NCI-H2107 treated with DMSO at 0.1 percent for 48 hours (cell line): ENCODE measurements around the gene ATF6B.
"Not testable (repeated sequence)": the region's sequence is repeated elsewhere in the genome, so short reads cannot be mapped to it uniquely, and the experiment has no call there.

Source experiments
- DNase-seq: peaks from one replicate; lab custom pipeline; 2025; ENCODE audit not compliant: unreplicated experiment; lab: John Stamatoyannopoulos, UW

The ATF6B gene

DNA sequence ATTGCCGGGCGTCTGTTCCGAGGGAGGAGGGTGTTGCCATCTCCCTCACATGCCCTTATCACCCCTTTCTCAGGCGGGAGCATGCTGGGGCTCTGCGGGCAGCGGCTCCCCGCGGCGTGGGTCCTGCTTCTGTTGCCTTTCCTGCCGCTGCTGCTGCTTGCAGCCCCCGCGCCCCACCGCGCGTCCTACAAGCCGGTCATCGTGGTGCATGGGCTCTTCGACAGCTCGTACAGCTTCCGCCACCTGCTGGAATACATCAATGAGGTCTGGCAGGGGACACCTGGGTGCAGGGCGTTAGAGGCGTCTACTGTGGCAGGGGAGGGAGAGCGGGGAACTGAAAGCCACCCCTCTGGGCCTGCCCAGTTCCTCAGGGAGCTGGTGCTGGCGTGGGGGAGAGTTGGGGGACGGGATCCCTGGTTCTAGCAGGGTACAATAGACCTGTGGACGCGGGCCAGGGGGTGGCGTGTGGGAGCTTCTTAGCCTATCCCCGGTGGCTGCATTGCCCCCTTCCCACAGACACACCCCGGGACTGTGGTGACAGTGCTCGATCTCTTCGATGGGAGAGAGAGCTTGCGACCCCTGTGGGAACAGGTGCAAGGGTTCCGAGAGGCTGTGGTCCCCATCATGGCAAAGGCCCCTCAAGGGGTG, 26.6 kb upstream of the ATF6B start:
- DNase-seq = no peak

DNA sequence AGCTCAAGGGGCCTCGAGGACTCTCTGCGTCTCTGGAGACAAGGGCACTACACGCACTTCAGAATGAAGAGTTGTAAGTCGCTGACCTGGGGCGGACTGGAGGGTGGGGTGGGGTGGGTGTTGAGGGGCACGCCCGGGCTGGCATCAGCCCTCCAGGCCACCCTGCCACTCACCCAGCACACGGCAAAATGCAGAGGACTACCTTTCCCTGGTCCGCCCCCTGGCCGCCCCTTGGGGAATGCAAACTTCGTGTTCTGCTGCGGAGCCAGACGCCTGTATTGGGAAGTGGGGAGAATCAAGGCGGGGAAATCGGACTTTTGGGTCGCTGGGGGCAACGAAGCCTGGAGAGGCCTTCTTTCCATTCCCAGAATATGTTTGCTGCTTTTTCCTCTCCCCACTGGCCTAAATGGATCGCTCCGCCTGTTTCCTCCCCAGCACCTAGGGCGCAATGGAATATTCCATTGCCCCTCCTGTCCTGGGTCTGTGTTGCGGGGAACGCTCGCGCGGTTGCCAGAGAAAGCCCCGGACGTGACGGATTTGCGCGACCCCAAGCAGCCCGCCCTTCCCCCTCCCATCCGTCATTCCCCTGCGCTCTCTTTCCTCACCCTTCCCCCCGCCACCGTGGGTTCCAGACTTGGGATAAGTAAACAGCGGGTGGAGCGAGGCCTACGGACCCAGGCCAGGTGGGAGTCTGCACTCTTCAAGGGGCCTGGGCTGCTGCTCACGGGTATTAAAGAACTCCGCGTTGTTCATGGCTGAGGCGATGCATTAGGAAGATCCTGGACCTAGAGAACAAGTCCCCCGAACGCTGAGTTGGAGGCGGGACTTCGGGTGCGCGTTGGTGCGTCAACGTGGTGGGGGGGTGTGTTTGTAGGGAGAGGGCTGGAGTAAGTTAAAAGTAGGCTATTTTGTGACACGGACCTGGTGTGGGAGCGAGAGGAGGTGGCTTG, 25.8 kb upstream of the ATF6B start, which contains the start of gene PPT2:
Gene PPT2 (plus strand): TSS at position 578 of the 950 bp plus-strand sequence. CDS start 454 bp downstream, outside the sequence.
- peak; percentile 35 for DNase-seq

DNA sequence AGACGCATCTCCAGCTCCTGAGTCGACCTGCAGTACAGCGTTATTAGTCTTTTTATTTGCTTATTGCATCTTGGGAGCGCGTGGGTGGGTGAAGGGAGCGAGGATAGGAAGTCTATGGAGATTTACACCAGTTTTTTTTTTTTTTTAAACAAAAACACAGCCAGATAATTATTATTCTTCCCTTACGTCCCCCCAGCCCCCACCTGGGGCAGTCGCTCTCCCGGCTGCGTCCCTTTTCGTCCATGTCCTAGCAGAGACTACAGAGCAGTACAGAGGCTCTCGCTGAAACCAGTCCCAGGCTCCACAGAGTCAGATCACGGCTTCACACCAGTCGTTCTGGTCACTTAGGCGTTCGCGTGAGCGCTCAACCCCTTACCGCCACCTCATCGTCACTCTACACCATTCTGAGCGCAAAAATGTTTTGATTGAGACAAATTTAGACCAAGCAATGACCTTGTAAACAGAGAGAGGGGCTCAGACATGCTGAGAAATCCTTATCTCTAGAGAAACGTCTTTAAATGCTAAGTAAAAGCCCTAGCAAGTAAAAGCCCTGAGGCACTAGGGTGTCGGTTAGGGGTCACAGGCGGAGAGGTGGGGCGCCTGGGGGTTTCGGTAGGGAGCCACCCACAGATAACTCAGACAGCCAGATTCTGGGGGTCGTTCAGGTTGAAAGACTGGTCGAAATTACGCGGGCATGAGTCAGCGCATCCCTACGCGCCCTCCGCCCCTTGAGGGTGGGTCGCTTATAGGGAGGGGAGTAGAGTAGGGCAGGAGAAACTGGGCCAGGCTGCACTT, 24.9 kb upstream of the ATF6B start:
- no peak for DNase-seq

GRCh38 chr6:32151863-32152768, 24.1 kb upstream of the ATF6B start, which contains the start of gene PRRT1:
Gene PRRT1, minus strand, starts transcription at chr6:32151939. Its CDS starts 112 bp downstream, at chr6:32151827.
- no peak for DNase-seq

DNA sequence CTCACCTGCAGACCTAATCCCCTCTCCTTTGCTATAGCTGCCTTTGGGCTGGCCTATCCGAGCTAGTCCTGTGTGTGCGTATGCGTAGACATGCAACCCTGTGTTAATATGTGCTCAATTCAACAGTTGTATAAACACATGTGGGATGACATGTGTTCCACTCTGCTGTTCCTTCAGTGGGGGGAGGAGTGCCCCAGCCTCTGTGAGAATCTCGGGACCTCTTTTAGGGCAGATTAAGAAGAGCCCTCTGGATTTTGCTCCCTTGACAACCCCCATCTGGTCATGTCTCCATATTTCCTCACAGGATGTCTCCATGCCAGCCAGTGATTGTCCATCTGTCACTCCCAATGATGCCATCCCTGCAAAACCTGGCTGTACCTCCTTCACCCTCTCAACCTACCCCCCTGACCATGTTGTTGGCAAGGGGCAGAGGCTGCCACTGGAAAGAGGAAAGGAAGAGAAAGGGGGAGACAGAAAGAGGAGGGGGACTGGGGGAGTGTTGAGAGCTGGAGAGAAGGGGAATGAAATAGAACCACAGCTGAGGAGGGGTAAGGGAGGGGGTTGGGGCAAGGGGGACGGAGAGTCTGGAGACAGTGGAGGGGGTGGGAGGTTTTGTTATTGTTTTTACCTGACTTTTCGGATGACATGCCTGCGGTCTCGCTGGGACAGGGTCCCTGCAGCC, 23.3 kb upstream of the ATF6B start:
- DNase-seq = no peak

DNA sequence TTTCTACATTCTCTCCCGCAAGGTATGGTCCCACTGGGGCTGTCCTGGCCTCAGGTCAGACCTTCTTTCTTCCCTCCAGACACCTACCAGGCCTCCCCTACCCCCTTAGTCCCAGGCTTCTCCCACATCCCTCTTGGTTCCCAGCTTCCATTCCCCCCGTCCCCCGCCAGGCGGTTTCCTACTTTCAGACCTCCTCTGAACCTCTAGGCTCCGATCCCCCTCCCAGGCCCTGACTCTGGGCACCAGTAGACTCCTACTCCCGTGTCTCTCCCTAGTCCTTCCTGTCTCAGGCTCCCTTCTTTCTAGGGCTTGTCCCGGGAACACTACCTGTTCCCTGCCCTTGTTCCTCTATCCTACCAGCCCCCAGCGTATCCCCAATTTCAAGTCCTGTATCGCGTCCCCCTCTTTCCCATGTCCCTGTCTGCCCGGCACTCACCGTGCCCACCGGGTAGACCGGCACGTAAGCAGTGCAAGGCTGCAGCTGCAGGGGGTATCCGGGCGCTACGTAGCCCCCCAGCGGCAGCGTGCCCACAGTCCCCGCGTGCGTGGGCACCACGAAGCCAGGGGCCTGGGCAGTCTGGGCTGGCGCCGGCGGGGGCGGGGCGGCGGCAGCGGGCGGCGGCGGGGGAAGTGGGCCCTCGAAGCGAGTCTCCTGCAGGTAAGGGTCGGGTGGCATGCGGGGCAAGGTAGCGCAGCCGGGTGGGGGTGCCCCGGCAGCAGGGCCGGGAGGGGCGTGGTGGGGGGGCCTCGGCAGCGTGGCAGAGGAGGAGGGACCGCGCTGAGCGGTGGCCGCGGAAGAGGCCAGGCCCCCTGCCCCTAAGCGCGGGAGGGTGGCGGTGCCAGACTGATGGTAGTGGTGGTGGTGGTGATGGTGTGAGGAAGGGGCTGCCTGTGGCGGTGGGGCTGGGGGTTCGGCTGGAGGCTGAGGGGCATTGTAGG, 22.2 kb upstream of the ATF6B start:
- no peak for DNase-seq

GRCh38 chr6:32149092-32149755, 21.2 kb upstream of the ATF6B start:
- DNase-seq = no peak

DNA sequence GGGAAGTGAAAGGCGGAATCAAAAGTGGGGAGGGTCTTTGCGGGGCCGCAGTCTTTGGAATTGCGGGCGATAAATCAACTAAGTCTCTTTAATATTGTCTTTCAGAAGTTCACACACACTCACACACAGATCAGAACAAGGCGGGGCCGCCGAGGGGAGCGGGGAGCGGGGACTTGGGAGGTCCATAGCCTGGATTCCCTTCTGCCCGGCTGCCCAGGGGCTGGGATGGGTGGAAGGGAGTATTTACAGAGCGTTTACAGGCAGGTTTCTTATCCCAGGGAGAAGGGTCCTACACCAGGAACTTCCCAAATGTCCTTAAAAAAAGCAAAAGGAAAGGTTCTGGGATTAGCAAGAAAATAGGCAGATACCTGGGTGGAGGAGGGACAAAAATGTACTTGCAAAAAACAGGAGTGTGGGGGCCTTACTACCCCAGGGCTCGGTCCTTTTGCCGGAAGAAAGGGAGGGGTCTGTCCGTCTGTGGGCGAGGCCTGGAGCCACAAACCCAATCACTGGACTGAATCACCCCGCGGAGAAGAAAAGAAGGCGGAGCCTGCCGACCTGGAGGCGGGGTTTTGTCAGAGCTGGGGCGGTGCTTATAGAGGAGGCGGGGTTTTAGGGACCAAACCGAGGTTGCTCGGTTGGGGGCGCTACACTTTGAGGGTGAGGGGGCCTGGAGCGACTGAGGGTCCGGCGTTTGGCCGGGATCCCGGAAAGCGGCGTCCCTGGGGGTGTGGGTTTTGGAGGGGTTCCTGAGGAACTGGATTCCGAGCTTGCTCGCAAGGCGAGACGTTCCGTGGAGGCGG, 20.4 kb upstream of the ATF6B start:
- DNase-seq = no peak

GRCh38 chr6:32147401-32148132, 19.5 kb upstream of the ATF6B start:
- DNase-seq = no peak

- no peak for DNase-seq
These were observed 18.6 kb upstream of the ATF6B start for GRCh38 chr6:32146687-32147086.

GRCh38 chr6:32146287-32146686, 18.2 kb upstream of the ATF6B start:
- no peak for DNase-seq

- DNase-seq = not testable (repeated sequence)
These were observed 16.2 kb upstream of the ATF6B start for GRCh38 chr6:32144238-32144637.

DNA sequence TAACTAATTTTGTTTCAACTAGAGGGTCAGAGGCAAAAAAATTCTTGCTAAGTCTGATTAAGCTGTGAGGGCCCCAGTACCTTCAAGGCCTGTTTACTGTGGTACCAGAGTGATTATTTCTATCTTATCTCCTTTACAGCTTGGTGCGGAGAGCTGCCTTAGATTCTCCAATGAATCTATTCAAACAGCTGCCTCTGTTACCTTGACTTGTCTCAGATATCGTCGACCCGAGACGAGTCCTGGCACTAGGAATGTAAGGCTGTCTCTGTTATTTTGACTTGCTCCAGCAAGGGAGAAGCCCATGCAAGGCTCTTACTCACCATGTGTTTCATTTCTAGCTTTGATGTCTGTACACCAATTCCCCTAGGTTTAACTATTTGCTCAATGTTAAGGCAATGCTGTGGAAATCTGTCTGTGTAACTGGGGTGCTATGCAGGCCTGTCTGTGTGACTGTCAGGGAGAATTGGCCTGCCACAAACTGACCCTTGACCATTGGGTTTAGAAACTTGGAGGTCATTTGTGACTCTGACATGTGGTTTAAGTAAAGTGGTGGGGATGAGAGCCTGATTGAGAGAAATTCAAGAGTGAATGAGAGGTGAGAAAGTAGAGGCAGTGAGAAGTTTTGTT, 12.5 kb upstream of the ATF6B start:
- DNase-seq = no peak

DNA sequence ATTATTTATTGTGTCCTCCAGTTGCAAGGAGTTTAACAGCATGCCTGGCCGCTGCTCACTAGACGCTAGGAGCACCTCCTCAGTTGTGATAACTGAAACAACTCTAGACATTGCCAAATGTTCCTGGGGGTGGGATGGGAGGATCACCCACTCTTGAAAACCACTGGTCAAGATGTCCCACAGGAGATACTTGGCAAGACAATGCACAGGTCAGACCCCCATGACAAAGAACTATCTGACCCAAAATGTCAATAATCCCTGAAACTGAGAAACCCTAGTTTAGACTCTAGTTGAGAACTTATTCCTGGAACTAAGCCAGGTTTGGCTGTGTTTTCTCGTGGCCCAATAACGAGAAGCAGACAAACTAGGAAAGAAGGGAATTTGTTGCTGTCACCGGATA, 11.5 kb upstream of the ATF6B start:
- DNase-seq = no peak

GRCh38 chr6:32137454-32137853, 9.4 kb upstream of the ATF6B start:
- no peak for DNase-seq

- no peak for DNase-seq
These were observed 5.7 kb upstream of the ATF6B start for GRCh38 chr6:32133786-32134185.
